ENCODE results near the gene CA6.
"Not testable (repeated sequence)": the region's sequence is repeated elsewhere in the genome, so short reads cannot be mapped to it uniquely, and the experiment has no call there.

GRCh38 chr1:8993962-8994675 lies 48.5 kb downstream of the CA6 start:
- TF ChIP-seq POLR2AphosphoS5 (IDR thresholded peaks at IDR 0.05; ENCODE audit: low read depth, low read length); CTCF (IDR thresholded peaks at IDR 0.05); SIN3A (IDR thresholded peaks at IDR 0.05; ENCODE audit: borderline replicate concordance, insufficient read depth, low read depth, low read length): not testable (repeated sequence)
